ENCODE measurements around the gene KIF5B.
"Not testable (repeated sequence)": the region's sequence is repeated elsewhere in the genome, so short reads cannot be mapped to it uniquely, and the experiment has no call there.

The KIF5B gene

GRCh38 chr10:32060347-32060746 is 4.1 kb upstream of the KIF5B start:
- no peak for DNase-seq (ENCODE audit: low read depth, low spot score)

GRCh38 chr10:32059472-32059871 is 3.2 kb upstream of the KIF5B start:
- no peak for DNase-seq (ENCODE audit: low read depth, low spot score)

- DNase-seq (ENCODE audit: low read depth, low spot score), result no peak
Observed at GRCh38 chr10:32057036-32057372, 779 bp upstream of the KIF5B start.

- no peak for DNase-seq (ENCODE audit: low read depth, low spot score)
Observed at GRCh38 chr10:32055478-32056135, 618 bp downstream of the KIF5B start.

GRCh38 chr10:32054094-32054493 is 2.1 kb downstream of the KIF5B start:
- no peak for DNase-seq (ENCODE audit: low read depth, low spot score)

- DNase-seq (ENCODE audit: low read depth, low spot score), result not testable (repeated sequence)
Observed at GRCh38 chr10:32053392-32053791, 2.8 kb downstream of the KIF5B start.

GRCh38 chr10:32051926-32052325 is 4.3 kb downstream of the KIF5B start:
- DNase-seq (ENCODE audit: low read depth, low spot score), result no peak

- DNase-seq (ENCODE audit: low read depth, low spot score), result no peak
Observed at GRCh38 chr10:32050177-32050576, 6.0 kb downstream of the KIF5B start.

- no peak for DNase-seq (ENCODE audit: low read depth, low spot score)
Observed at GRCh38 chr10:32049113-32049512, 7.1 kb downstream of the KIF5B start.

- DNase-seq (ENCODE audit: low read depth, low spot score), result no peak
Observed at GRCh38 chr10:32048282-32048681, 7.9 kb downstream of the KIF5B start.

- no peak for DNase-seq (ENCODE audit: low read depth, low spot score)
Observed at GRCh38 chr10:32047881-32048280, 8.3 kb downstream of the KIF5B start.

- no peak for DNase-seq (ENCODE audit: low read depth, low spot score)
Observed at GRCh38 chr10:32046151-32046550, 10.1 kb downstream of the KIF5B start.

- DNase-seq (ENCODE audit: low read depth, low spot score), result not testable (repeated sequence)
Observed at GRCh38 chr10:32042730-32043129, 13.5 kb downstream of the KIF5B start.

GRCh38 chr10:32041290-32042028 is 14.8 kb downstream of the KIF5B start:
- no peak for DNase-seq (ENCODE audit: low read depth, low spot score)

- no peak for DNase-seq (ENCODE audit: low read depth, low spot score)
Observed at GRCh38 chr10:32039734-32040133, 16.5 kb downstream of the KIF5B start.

GRCh38 chr10:32038777-32039176 is 17.4 kb downstream of the KIF5B start:
- DNase-seq (ENCODE audit: low read depth, low spot score), result no peak

GRCh38 chr10:32036922-32037321 is 19.3 kb downstream of the KIF5B start:
- no peak for DNase-seq (ENCODE audit: low read depth, low spot score)

- no peak for DNase-seq (ENCODE audit: low read depth, low spot score)
Observed at GRCh38 chr10:32035038-32035437, 21.2 kb downstream of the KIF5B start.

GRCh38 chr10:32033171-32033570 is 23.1 kb downstream of the KIF5B start:
- DNase-seq (ENCODE audit: low read depth, low spot score), result no peak

- no peak for DNase-seq (ENCODE audit: low read depth, low spot score)
Observed at GRCh38 chr10:32031920-32032319, 24.3 kb downstream of the KIF5B start.

- no peak for DNase-seq (ENCODE audit: low read depth, low spot score)
Observed at GRCh38 chr10:32031424-32031823, 24.8 kb downstream of the KIF5B start.

- no peak for DNase-seq (ENCODE audit: low read depth, low spot score)
Observed at GRCh38 chr10:32028710-32029109, 27.5 kb downstream of the KIF5B start.

- no peak for DNase-seq (ENCODE audit: low read depth, low spot score)
Observed at GRCh38 chr10:32023264-32023663, 33.0 kb downstream of the KIF5B start.
